Iris pigment epithelial cell (primary cell): ENCODE measurements around the gene ZFP64.

Source experiments
- DNase-seq: peaks from one replicate; pipeline ENCODE4 v3.0.0-alpha.2; 2011; ENCODE audit warnings: low read depth

The ZFP64 gene

GRCh38 chr20:52104546-52105441, 86.8 kb downstream of the ZFP64 start:
- peak; percentile 56 for DNase-seq

DNA sequence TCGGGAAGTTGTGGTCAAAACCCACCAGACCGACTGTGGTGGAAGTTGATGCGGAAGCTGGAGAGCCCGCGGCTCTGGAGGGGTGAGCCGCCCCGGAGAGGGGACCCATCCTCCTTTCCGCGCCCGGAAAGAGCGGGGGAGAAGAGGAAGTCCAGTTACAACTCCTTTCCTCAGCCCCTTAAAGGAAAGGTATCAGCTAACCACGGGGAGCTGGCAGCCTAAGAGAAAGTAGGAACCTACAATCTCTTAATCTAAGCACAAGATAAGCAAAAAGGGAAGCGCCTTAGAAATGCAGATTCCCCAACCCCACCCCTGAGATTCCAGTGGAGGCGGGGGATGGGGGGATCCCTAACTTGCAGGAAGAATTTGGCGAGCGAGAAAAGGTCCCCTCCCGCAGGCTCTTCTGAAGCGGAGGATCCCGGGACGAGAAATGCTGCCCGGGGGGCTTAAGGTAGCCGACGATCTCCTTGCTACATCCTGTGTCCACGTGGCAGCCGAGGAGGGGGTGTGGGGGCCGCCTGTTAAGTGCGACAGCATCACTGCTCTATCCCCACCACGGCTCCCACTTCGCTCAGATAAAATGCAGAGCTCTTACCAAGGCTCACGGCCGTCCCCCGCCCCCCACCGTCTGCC, 87.5 kb downstream of the ZFP64 start:
- peak; percentile 36 for DNase-seq

DNA sequence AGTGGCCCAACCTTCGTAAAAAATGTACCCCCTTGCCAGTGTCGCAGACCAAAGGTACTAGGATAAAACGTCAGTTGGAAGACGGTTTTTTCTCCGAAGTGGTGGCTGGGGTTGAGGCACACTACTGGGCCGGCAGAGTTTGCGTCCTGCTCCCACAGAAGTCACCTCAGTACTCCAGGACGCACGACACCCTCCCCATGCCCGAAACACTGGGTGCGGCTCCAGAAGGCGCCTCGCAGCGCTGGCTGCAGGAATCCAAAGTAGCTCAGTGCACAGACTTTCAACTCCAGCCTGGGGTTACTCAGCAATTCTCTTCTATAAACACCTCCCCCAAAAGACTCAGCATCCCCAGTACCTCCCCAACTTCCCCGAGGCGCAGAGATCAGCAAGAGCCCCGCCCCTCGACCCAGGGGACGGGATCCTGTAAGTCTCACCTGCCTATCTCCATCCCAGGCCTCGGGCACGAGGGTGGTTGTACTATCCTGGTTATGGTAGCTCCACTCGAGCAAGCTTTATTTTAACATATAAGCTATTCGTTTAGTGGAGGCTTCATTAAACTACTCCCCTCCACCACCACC, 88.2 kb downstream of the ZFP64 start:
- peak; percentile 71 for DNase-seq

- no peak for DNase-seq
Measured at GRCh38 chr20:52102559-52102958, 89.0 kb downstream of the ZFP64 start.

DNA sequence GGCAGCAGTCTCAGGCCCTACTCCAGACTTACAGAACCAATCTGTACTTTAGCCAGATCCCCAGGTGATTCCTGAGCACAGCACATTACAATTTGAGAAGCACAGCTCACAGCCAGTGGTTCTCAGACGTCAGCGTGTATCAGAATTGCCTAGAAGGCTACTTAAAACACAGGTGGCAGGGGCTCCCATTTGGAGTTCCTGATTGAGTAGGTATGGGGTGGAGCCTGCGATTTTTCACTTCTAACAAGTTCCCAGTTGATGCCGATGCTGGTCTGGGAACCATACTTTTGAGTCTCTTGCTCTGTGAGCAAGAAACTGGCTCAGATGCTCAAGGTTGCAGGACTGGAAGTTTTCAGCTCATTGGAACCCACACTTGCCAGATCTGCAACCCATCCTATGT, 89.5 kb downstream of the ZFP64 start:
- DNase-seq = no peak
